OCI-LY1 (cell line): Measurements from ENCODE around the gene CAMK2D.

ENCODE experiments used
- H2AFZ ChIP-seq: fragments of 200-600 bp; sonication (generic), shearing (Covaris generic); 2 replicates; pipeline ENCODE4 v1.6.0; 2014; ENCODE audit warnings: antibody characterized with exemption, mild to moderate bottlenecking, low read length
- H3F3A ChIP-seq: fragments of 200-600 bp; sonication (generic), shearing (Covaris generic); 2 replicates; pipeline ENCODE4 v1.6.0; 2014; ENCODE audit warnings: mild to moderate bottlenecking, antibody characterized with exemption, low read length, moderate library complexity; ENCODE audit not compliant: insufficient read depth
- H3K27ac ChIP-seq: fragments of 200-600 bp; sonication (generic); 2 replicates; pipeline ENCODE4 v1.5.1; 2014; ENCODE audit warnings: low read length, mixed run types, mild to moderate bottlenecking, low read depth; ENCODE audit not compliant: poor library complexity, severe bottlenecking
- H3K27me3 ChIP-seq: fragments of 200-600 bp; sonication (generic); 2 replicates; pipeline ENCODE4 v1.6.0; 2014; ENCODE audit warnings: antibody characterized with exemption, mild to moderate bottlenecking, low read length, moderate library complexity; ENCODE audit not compliant: insufficient read depth
- H3K36me3 ChIP-seq: fragments of 200-600 bp; sonication (generic); 2 replicates; pipeline ENCODE4 v1.6.1; 2014; ENCODE audit warnings: mild to moderate bottlenecking, antibody characterized with exemption, low read length, moderate library complexity, mixed read lengths; ENCODE audit not compliant: insufficient read depth
- H3K4me1 ChIP-seq: fragments of 200-600 bp; sonication (generic); 2 replicates; pipeline ENCODE4 v1.5.1; 2014; ENCODE audit warnings: mild to moderate bottlenecking, low read length, moderate library complexity; ENCODE audit not compliant: insufficient read depth, severe bottlenecking
- H3K4me2 ChIP-seq: fragments of 200-600 bp; sonication (generic), shearing (Covaris generic); 2 replicates; pipeline ENCODE4 v1.6.1; 2014; ENCODE audit warnings: low read length
- H3K4me3 ChIP-seq: fragments of 200-600 bp; sonication (generic); 2 replicates; pipeline ENCODE4 v1.5.1; 2014; ENCODE audit warnings: low read length, low read depth, mild to moderate bottlenecking, mixed read lengths; ENCODE audit not compliant: poor library complexity, severe bottlenecking
- H3K79me2 ChIP-seq: fragments of 200-600 bp; shearing (Covaris generic); 2 replicates; pipeline ENCODE4 v1.6.1; 2016; ENCODE audit warnings: mixed run types, low read length, mixed read lengths; ENCODE audit not compliant: insufficient read depth
- H3K9ac ChIP-seq: fragments of 200-600 bp; sonication (generic), shearing (Covaris generic); 2 replicates; pipeline ENCODE4 v1.6.1; 2014; ENCODE audit warnings: mild to moderate bottlenecking, low read length, mixed read lengths
- H3K9me2 ChIP-seq: fragments of 200-600 bp; sonication (generic), shearing (Covaris generic); 2 replicates; pipeline ENCODE4 v1.6.1; 2014; ENCODE audit warnings: low read depth, mild to moderate bottlenecking, low read length, mixed read lengths
- H3K9me3 ChIP-seq: fragments of 200-600 bp; shearing (Covaris generic); 2 replicates; pipeline ENCODE4 v1.6.1; 2014; ENCODE audit warnings: low read length, mixed read lengths
- H4K20me1 ChIP-seq: fragments of 200-600 bp; sonication (generic), shearing (Covaris generic); 2 replicates; pipeline ENCODE4 v1.6.0; 2016; ENCODE audit warnings: mild to moderate bottlenecking, low read length; ENCODE audit not compliant: insufficient read depth
- CTCF ChIP-seq: fragments of 200-600 bp; sonication (generic), shearing (Covaris generic); IDR thresholded peaks from 2 replicates; pipeline ENCODE4 v1.5.1; 2017; ENCODE audit warnings: mild to moderate bottlenecking, antibody characterized with exemption, low read length, moderate library complexity, mixed read lengths
- EZH2 ChIP-seq: fragments of 200-600 bp; sonication (generic), shearing (Covaris generic); IDR thresholded peaks from 2 replicates; pipeline ENCODE4 v1.8.0; 2017; ENCODE audit warnings: borderline replicate concordance, mixed run types, mild to moderate bottlenecking, antibody characterized with exemption, low read length, moderate library complexity, mixed read lengths

The CAMK2D gene

GRCh38 chr4:113525521-113525920 is 236.0 kb downstream of the CAMK2D start:
- Histone ChIP-seq H2AFZ (no peak overlapping the region), H3K27ac (no peak overlapping the region), H3K9me3 (no peaks in the 10 kb centered on the region), H3K79me2 (no peaks in the 10 kb centered on the region), H3K4me1 (no peaks in the 10 kb centered on the region), H4K20me1 (no peaks in the 10 kb centered on the region), H3K4me2 (no peak overlapping the region), H3K36me3 (peaks cover 90% of the 10 kb centered on the region), H3K4me3 (no peak overlapping the region), H3K9ac (no peak overlapping the region), H3K9me2 (no peaks in the 10 kb centered on the region), H3K27me3 (no peaks in the 10 kb centered on the region), H3F3A (no peaks in the 10 kb centered on the region)
- TF ChIP-seq CTCF, result no peak
- TF ChIP-seq EZH2, result no peak

- Histone ChIP-seq H3K4me1 (no peaks in the 10 kb centered on the region), H2AFZ (no peak overlapping the region), H3K36me3 (peaks cover 89% of the 10 kb centered on the region), H3K4me2 (no peak overlapping the region), H3K27me3 (no peaks in the 10 kb centered on the region), H3F3A (no peaks in the 10 kb centered on the region), H3K79me2 (no peaks in the 10 kb centered on the region), H3K27ac (no peak overlapping the region), H3K9me2 (no peaks in the 10 kb centered on the region), H4K20me1 (no peaks in the 10 kb centered on the region), H3K9ac (no peak overlapping the region), H3K9me3 (no peaks in the 10 kb centered on the region), H3K4me3 (no peak overlapping the region)
- TF ChIP-seq CTCF, result no peak
- no peak for TF ChIP-seq EZH2
These were observed 236.9 kb downstream of the CAMK2D start for GRCh38 chr4:113524505-113525186.

- Histone ChIP-seq H3K79me2 (no peaks in the 10 kb centered on the region), H3K4me1 (no peaks in the 10 kb centered on the region), H2AFZ (no peak overlapping the region), H3K4me3 (no peak overlapping the region), H3F3A (no peaks in the 10 kb centered on the region), H3K9me3 (no peaks in the 10 kb centered on the region), H3K27ac (no peak overlapping the region), H3K9ac (no peak overlapping the region), H3K36me3 (peaks cover 89% of the 10 kb centered on the region), H3K9me2 (no peaks in the 10 kb centered on the region), H3K27me3 (no peaks in the 10 kb centered on the region), H3K4me2 (no peak overlapping the region), H4K20me1 (no peaks in the 10 kb centered on the region)
- TF ChIP-seq EZH2 (no peak), CTCF (no peak)
These were observed 237.4 kb downstream of the CAMK2D start for GRCh38 chr4:113524096-113524495.
